Gastrocnemius medialis (tissue), 4 donors: Measurements from ENCODE around the gene CCDC182. TPM values are rescaled to one million over a fixed set of nuclear protein-coding genes. Genes with fewer than 3 reads are reported as not detected.

Experiments used
- ATAC-seq, 2 donors: fragments of 150-250 bp; one replicate each; pipeline ENCODE4 v1.9.1; 2016
- DNase-seq, 2 donors: peaks; one replicate each; pipeline ENCODE4 v3.0.0-alpha.2; 2019
- H3K27ac ChIP-seq, 4 donors: fragments of 200-600 bp; sonication (generic); 1 replicate in 1 of 4; 2 replicates in 3 of 4; pipeline ENCODE4 v1.5.1; 2016 to 2018; ENCODE audit warnings: mild to moderate bottlenecking in 2 of 4, moderate library complexity in 1 of 4
- H3K27me3 ChIP-seq, 3 donors: fragments of 200-600 bp; sonication (generic) in 2 of 3; 1 replicate in 1 of 3; 2 replicates in 2 of 3; pipeline versions ENCODE4 v1.5.1 to v1.6.0; 2016 to 2019; ENCODE audit warnings: mild to moderate bottlenecking in 1 of 3, moderate library complexity in 1 of 3
- H3K36me3 ChIP-seq, 2 donors: fragments of 200-600 bp; sonication (generic) in 1 of 2; one replicate each; pipeline ENCODE4 v1.5.1; 2017 to 2018
- H3K4me1 ChIP-seq, 2 donors: fragments of 200-600 bp; sonication (generic) in 1 of 2; one replicate each; pipeline ENCODE4 v1.5.1; 2016 to 2017; ENCODE audit warnings: mild to moderate bottlenecking in 2 of 2
- H3K4me3 ChIP-seq, 4 donors: fragments of 200-600 bp; sonication (generic) in 3 of 4; 1 replicate in 1 of 4; 2 replicates in 3 of 4; pipeline ENCODE4 v1.5.1; 2016 to 2019; ENCODE audit warnings: mild to moderate bottlenecking in 2 of 4
- H3K9me3 ChIP-seq, 3 donors: fragments of 200-600 bp; sonication (generic) in 2 of 3; 1 replicate in 1 of 3; 2 replicates in 2 of 3; pipeline ENCODE4 v1.5.1; 2016 to 2019
- CTCF ChIP-seq, 5 experiments: fragments of 450-650 bp in 3 of 5; fragments of 200-600 bp in 2 of 5; sonication (generic) in 2 of 5; IDR thresholded peaks in 4 of 5; conservative IDR thresholded peaks in 1 of 5; 1 replicate in 4 of 5; 2 replicates in 1 of 5; pipeline ENCODE4 v1.5.1; 2016 to 2019; ENCODE audit warnings: antibody characterized with exemption in 5 of 5, mild to moderate bottlenecking in 3 of 5, moderate library complexity in 3 of 5
- POLR2A ChIP-seq, 2 donors: fragments of 450-650 bp; IDR thresholded peaks; one replicate each; pipeline ENCODE4 v1.6.1; 2017; ENCODE audit warnings: antibody characterized with exemption in 2 of 2, mild to moderate bottlenecking in 2 of 2, moderate library complexity in 2 of 2
- in situ Hi-C, 4 donors: fragments of 200-750 bp; cut with MboI; loops; one replicate each; pipeline versions ENCODE4 v1.15.0 to v1.8.0; 2017; ENCODE audit warnings: low sequenced_read_pairs in 4 of 4
- intact Hi-C: fragments of 100-400 bp; cut with DNase I; formaldehyde crosslinking; loops from one replicate; pipeline ENCODE4 v1.15.1; 2023; ENCODE audit warnings: low total_unique reads
- total RNA-seq, 4 donors: library from RNA; depleted of rRNA; stranded (reverse); fragments of >200 nt; gene quantifications; one replicate each; pipeline versions ENCODE4 v1.1.0 to v1.2.3, GENCODE V29; 2016

CCDC182 gene
- total RNA-seq, 4 donors from 2014 or later: not detected

- no peaks in the 10 kb centered on the region for H3K9me3 ChIP-seq
- intact Hi-C loops: loop anchor here (2.0 kb wide), 1 partner anchor 49 kb away; no protein-coding TSS in a partner anchor
- H3K27ac ChIP-seq: no peak overlapping the region
- in situ Hi-C loops: no loop called here
- peak; percentile 19 to 40 for DNase-seq
- peak overlapping the region; percentile 11 to 39 (median 34) for H3K4me3 ChIP-seq
- no peaks in the 10 kb centered on the region for H3K27me3 ChIP-seq
- peaks cover 11 to 13% of the 10 kb centered on the region in 2 donors for H3K4me1 ChIP-seq
- no peaks in the 10 kb centered on the region for H3K36me3 ChIP-seq
- no peak for TF ChIP-seq POLR2A (IDR thresholded peaks at IDR 0.05)
- peak; percentile 47 to 83 (median 75) for TF ChIP-seq CTCF (IDR thresholded peaks at IDR 0.05 in 4 of 5, conservative IDR thresholded peaks at IDR 0.05 in 1 of 5)
- ATAC-seq: peak; percentile 35 to 83
Observed at GRCh38 chr17:57783338-57783742, 38.2 kb upstream of the CCDC182 start.

DNA sequence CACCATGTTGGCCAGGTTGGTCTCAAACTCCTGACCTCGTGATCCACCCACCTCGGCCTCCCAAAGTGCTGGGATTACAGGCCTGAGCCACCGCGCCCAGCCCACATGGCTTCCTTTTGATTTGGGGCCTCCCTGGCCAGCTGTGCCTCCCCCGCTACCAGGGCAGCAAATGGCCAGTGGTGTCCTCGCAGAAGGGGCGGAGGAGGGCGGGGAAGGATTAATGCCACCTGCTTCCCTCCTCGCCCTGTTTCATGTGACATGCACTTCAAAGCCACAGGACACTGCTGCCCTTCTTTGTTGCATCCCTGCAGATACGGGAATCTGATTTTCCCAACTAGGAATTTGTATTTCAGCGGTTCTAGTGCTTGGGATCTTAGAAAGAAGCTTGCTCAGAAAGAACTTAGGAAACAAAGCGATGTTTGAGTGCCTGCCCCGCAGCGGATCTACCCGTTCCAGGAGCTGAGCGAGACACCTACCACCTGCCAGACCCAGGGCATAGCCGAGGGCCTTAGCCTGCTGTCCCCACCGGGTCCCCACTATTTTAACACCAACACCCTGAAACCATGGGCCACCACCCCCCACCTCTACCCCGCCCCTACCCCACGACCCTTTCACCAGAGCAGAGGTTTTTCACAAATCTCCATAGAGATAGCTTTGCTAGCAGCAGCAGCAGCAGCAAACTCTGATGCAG is 37.7 kb upstream of the CCDC182 start:
- peaks cover 11 to 13% of the 10 kb centered on the region in 2 donors for H3K4me1 ChIP-seq
- peak in 1 of 2 donors; percentile 10 for TF ChIP-seq POLR2A (IDR thresholded peaks at IDR 0.05)
- TF ChIP-seq CTCF (IDR thresholded peaks at IDR 0.05 in 4 of 5, conservative IDR thresholded peaks at IDR 0.05 in 1 of 5): no peak
- peak overlapping the region; percentile 11 to 39 (median 34) for H3K4me3 ChIP-seq
- DNase-seq (peak in 1 of 2 donors; percentile 47), ATAC-seq (peak; percentile 60 to 67)
- intact Hi-C loops (loop anchor here (2.0 kb wide), 1 partner anchor 50 kb away; no protein-coding TSS in a partner anchor), in situ Hi-C loops (no loop called here)
- no peaks in the 10 kb centered on the region for H3K27me3 ChIP-seq
- H3K9me3 ChIP-seq: no peaks in the 10 kb centered on the region
- no peaks in the 10 kb centered on the region for H3K36me3 ChIP-seq
- no peak overlapping the region for H3K27ac ChIP-seq

GRCh38 chr17:57782062-57782490 is 37.0 kb upstream of the CCDC182 start:
- no peak for TF ChIP-seq CTCF (IDR thresholded peaks at IDR 0.05 in 4 of 5, conservative IDR thresholded peaks at IDR 0.05 in 1 of 5)
- no peak for TF ChIP-seq POLR2A (IDR thresholded peaks at IDR 0.05)
- H3K9me3 ChIP-seq: no peaks in the 10 kb centered on the region
- in situ Hi-C loops (no loop called here), intact Hi-C loops (loop anchor here (2.0 kb wide), 1 partner anchor 51 kb away; no protein-coding TSS in a partner anchor)
- peaks cover 11 to 13% of the 10 kb centered on the region in 2 donors for H3K4me1 ChIP-seq
- H3K27ac ChIP-seq: no peak overlapping the region
- no peaks in the 10 kb centered on the region for H3K36me3 ChIP-seq
- no peaks in the 10 kb centered on the region for H3K27me3 ChIP-seq
- no peak overlapping the region for H3K4me3 ChIP-seq
- DNase-seq: no peak
- no peak for ATAC-seq

GRCh38 chr17:57781386-57782061 is 36.4 kb upstream of the CCDC182 start:
- DNase-seq: no peak
- H3K36me3 ChIP-seq: no peaks in the 10 kb centered on the region
- in situ Hi-C loops: no loop called here
- no peak for TF ChIP-seq POLR2A (IDR thresholded peaks at IDR 0.05)
- TF ChIP-seq CTCF (IDR thresholded peaks at IDR 0.05 in 4 of 5, conservative IDR thresholded peaks at IDR 0.05 in 1 of 5): no peak
- peaks cover 11 to 13% of the 10 kb centered on the region in 2 donors for H3K4me1 ChIP-seq
- no peak overlapping the region for H3K4me3 ChIP-seq
- intact Hi-C loops: loop anchor here (2.0 kb wide), 1 partner anchor 51 kb away; no protein-coding TSS in a partner anchor
- no peak overlapping the region for H3K27ac ChIP-seq
- no peaks in the 10 kb centered on the region for H3K9me3 ChIP-seq
- H3K27me3 ChIP-seq: no peaks in the 10 kb centered on the region
- ATAC-seq: no peak
